NCI-H69 (cell line): ENCODE data around the gene NR1H4.
"Not testable (repeated sequence)": the region's sequence is repeated elsewhere in the genome, so short reads cannot be mapped to it uniquely, and the experiment has no call there.

Experiments
- DNase-seq: peaks from one replicate; lab custom pipeline; 2025; lab: John Stamatoyannopoulos, UW

Gene NR1H4

GRCh38 chr12:100515968-100516367 is 42.3 kb downstream of the NR1H4 start:
- no peak for DNase-seq

- DNase-seq: no peak
These were observed 44.7 kb downstream of the NR1H4 start for GRCh38 chr12:100518376-100518775.

- DNase-seq: no peak
These were observed 46.5 kb downstream of the NR1H4 start for GRCh38 chr12:100520048-100520769.

- no peak for DNase-seq
These were observed 48.3 kb downstream of the NR1H4 start for GRCh38 chr12:100521958-100522357.

GRCh38 chr12:100528034-100528433 is 54.4 kb downstream of the NR1H4 start:
- no peak for DNase-seq

GRCh38 chr12:100528471-100529127 is 54.9 kb downstream of the NR1H4 start:
- DNase-seq: no peak

- no peak for DNase-seq
These were observed 56.2 kb downstream of the NR1H4 start for GRCh38 chr12:100529756-100530350.

- DNase-seq: no peak
These were observed 59.7 kb downstream of the NR1H4 start for GRCh38 chr12:100533376-100533775.

- no peak for DNase-seq
These were observed 61.1 kb downstream of the NR1H4 start for GRCh38 chr12:100534625-100535227.

GRCh38 chr12:100539202-100539601 is 65.5 kb downstream of the NR1H4 start:
- no peak for DNase-seq

- DNase-seq: no peak
These were observed 70.5 kb downstream of the NR1H4 start for GRCh38 chr12:100544165-100544564.

- no peak for DNase-seq
These were observed 71.4 kb downstream of the NR1H4 start for GRCh38 chr12:100545092-100545491.

- peak; percentile 64 for DNase-seq
These were observed 80.3 kb downstream of the NR1H4 start for GRCh38 chr12:100553936-100554335.

- DNase-seq: peak; percentile 92
These were observed 81.0 kb downstream of the NR1H4 start for GRCh38 chr12:100554608-100555077.

GRCh38 chr12:100555722-100556121 is 82.1 kb downstream of the NR1H4 start:
- DNase-seq: peak; percentile 34

GRCh38 chr12:100557357-100557756 is 83.7 kb downstream of the NR1H4 start:
- no peak for DNase-seq

GRCh38 chr12:100559261-100559660 is 85.6 kb downstream of the NR1H4 start:
- DNase-seq: not testable (repeated sequence)

- no peak for DNase-seq
These were observed 90.4 kb downstream of the NR1H4 start for GRCh38 chr12:100564090-100564489.

GRCh38 chr12:100564905-100565467 is 91.3 kb downstream of the NR1H4 start:
- no peak for DNase-seq

- no peak for DNase-seq
These were observed 92.4 kb downstream of the NR1H4 start for GRCh38 chr12:100565987-100566545.

- peak; percentile 39 for DNase-seq
These were observed 93.4 kb downstream of the NR1H4 start for GRCh38 chr12:100566887-100567637.
